ENCODE measurements around the gene RNPEPL1. TPM values are rescaled to one million over a fixed set of nuclear protein-coding genes. Genes with fewer than 3 reads are reported as not detected.

RNPEPL1 gene
- polyA plus RNA-seq, 2 of the 4 experiments (the other 2 are of a cell fraction): 9.2 to 26.3 TPM

DNA sequence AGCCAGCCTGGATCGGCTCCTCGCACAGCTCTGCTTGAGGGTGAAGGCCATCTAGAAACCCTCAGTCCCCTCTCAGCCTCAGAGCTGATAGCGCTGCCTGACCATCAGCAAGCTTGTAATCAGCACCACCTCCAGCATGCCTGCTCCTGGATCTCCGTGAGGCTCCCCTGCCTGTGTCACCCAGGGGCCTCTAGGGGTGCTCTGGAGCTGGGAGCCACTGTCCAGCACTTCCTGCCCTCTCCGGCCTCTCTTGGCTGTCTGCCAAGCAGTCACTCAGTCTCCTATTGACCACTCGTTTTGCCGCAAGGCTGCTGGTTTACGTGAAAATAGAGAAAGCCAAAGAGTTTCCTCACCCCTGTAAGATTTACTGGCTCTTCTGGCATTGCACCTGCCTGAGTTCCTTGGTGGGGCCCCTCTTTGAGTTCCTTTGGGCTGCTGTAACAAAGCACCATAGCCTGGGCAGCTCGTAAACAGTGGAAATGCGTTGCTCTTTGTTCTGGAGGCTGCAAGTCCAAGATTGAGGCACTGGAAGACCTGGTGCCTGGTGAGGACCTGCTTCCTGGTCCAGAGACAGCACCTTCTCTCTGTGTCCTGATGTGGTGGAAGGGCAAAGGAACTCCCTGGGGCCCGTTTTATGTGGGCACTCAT lies 36.1 kb downstream of the RNPEPL1 start:
- H3K4me2 ChIP-seq: no peak overlapping the region

More for the DNA sequence above, 36.1 kb downstream of the RNPEPL1 start:
- TF ChIP-seq NPAS2 (CRISPR knock-in tag; IDR thresholded peaks at IDR 0.05; ENCODE audit: borderline replicate concordance) (no peak), SREBF2 (IDR thresholded peaks at IDR 0.05) (no peak), FOXS1 (CRISPR knock-in tag; IDR thresholded peaks at IDR 0.05) (no peak), GATA3 (IDR thresholded peaks at IDR 0.05; ENCODE audit: borderline replicate concordance) (no peak), RAD21 (conservative IDR thresholded peaks at IDR 0.05 in 1 of 2, IDR thresholded peaks at IDR 0.05 in 1 of 2) (peak in 1 of 2 experiments; percentile 40; a peak in 2 of 5 replicates), HEYL (CRISPR knock-in tag; IDR thresholded peaks at IDR 0.05) (no peak), KDM1A (IDR thresholded peaks at IDR 0.05; ENCODE audit: low read depth) (no peak), EP300 (IDR thresholded peaks at IDR 0.05) (no peak), RFX5 (IDR thresholded peaks at IDR 0.05) (no peak), CBX2 (IDR thresholded peaks at IDR 0.05; ENCODE audit: borderline replicate concordance, low read depth) (no peak), E2F6 (IDR thresholded peaks at IDR 0.05; ENCODE audit: borderline replicate concordance, low read depth) (no peak), CBX8 (IDR thresholded peaks at IDR 0.05) (no peak), ZSCAN20 (CRISPR knock-in tag; IDR thresholded peaks at IDR 0.05) (no peak), JUNB (IDR thresholded peaks at IDR 0.05) (no peak), JUN (IDR thresholded peaks at IDR 0.05) (no peak), ZNF302 (CRISPR knock-in tag; IDR thresholded peaks at IDR 0.05) (no peak), TP53 (CRISPR knock-in tag; IDR thresholded peaks at IDR 0.05) (no peak), POLR2A (IDR thresholded peaks at IDR 0.05; ENCODE audit: low read length) (no peak), ZFP36 (IDR thresholded peaks at IDR 0.05; ENCODE audit: borderline replicate concordance, partially characterized antibody) (no peak), ESRRA (IDR thresholded peaks at IDR 0.05; ENCODE audit: borderline replicate concordance, low read length) (no peak)
- TF ChIP-seq, protein P1, sequence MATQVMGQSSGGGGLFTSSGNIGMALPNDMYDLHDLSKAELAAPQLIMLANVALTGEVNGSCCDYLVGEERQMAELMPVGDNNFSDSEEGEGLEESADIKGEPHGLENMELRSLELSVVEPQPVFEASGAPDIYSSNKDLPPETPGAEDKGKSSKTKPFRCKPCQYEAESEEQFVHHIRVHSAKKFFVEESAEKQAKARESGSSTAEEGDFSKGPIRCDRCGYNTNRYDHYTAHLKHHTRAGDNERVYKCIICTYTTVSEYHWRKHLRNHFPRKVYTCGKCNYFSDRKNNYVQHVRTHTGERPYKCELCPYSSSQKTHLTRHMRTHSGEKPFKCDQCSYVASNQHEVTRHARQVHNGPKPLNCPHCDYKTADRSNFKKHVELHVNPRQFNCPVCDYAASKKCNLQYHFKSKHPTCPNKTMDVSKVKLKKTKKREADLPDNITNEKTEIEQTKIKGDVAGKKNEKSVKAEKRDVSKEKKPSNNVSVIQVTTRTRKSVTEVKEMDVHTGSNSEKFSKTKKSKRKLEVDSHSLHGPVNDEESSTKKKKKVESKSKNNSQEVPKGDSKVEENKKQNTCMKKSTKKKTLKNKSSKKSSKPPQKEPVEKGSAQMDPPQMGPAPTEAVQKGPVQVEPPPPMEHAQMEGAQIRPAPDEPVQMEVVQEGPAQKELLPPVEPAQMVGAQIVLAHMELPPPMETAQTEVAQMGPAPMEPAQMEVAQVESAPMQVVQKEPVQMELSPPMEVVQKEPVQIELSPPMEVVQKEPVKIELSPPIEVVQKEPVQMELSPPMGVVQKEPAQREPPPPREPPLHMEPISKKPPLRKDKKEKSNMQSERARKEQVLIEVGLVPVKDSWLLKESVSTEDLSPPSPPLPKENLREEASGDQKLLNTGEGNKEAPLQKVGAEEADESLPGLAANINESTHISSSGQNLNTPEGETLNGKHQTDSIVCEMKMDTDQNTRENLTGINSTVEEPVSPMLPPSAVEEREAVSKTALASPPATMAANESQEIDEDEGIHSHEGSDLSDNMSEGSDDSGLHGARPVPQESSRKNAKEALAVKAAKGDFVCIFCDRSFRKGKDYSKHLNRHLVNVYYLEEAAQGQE (IDR thresholded peaks at IDR 0.05): peak; percentile 63
- TF ChIP-seq, protein P2, sequence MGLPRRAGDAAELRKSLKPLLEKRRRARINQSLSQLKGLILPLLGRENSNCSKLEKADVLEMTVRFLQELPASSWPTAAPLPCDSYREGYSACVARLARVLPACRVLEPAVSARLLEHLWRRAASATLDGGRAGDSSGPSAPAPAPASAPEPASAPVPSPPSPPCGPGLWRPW (IDR thresholded peaks at IDR 0.05): no peak
- TF ChIP-seq, protein P3, sequence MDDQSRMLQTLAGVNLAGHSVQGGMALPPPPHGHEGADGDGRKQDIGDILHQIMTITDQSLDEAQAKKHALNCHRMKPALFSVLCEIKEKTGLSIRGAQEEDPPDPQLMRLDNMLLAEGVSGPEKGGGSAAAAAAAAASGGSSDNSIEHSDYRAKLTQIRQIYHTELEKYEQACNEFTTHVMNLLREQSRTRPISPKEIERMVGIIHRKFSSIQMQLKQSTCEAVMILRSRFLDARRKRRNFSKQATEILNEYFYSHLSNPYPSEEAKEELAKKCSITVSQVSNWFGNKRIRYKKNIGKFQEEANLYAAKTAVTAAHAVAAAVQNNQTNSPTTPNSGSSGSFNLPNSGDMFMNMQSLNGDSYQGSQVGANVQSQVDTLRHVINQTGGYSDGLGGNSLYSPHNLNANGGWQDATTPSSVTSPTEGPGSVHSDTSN (IDR thresholded peaks at IDR 0.05): no peak
- TF ChIP-seq, protein P4, sequence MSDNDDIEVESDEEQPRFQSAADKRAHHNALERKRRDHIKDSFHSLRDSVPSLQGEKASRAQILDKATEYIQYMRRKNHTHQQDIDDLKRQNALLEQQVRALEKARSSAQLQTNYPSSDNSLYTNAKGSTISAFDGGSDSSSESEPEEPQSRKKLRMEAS (IDR thresholded peaks at IDR 0.05): no peak
- TF ChIP-seq, protein P5, sequence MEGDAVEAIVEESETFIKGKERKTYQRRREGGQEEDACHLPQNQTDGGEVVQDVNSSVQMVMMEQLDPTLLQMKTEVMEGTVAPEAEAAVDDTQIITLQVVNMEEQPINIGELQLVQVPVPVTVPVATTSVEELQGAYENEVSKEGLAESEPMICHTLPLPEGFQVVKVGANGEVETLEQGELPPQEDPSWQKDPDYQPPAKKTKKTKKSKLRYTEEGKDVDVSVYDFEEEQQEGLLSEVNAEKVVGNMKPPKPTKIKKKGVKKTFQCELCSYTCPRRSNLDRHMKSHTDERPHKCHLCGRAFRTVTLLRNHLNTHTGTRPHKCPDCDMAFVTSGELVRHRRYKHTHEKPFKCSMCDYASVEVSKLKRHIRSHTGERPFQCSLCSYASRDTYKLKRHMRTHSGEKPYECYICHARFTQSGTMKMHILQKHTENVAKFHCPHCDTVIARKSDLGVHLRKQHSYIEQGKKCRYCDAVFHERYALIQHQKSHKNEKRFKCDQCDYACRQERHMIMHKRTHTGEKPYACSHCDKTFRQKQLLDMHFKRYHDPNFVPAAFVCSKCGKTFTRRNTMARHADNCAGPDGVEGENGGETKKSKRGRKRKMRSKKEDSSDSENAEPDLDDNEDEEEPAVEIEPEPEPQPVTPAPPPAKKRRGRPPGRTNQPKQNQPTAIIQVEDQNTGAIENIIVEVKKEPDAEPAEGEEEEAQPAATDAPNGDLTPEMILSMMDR (IDR thresholded peaks at IDR 0.05): peak; percentile 26; the same call in 2 of the 3 replicates
- TF ChIP-seq, protein P6, sequence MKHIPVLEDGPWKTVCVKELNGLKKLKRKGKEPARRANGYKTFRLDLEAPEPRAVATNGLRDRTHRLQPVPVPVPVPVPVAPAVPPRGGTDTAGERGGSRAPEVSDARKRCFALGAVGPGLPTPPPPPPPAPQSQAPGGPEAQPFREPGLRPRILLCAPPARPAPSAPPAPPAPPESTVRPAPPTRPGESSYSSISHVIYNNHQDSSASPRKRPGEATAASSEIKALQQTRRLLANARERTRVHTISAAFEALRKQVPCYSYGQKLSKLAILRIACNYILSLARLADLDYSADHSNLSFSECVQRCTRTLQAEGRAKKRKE (CRISPR knock-in tag; IDR thresholded peaks at IDR 0.05; ENCODE audit: low read depth): no peak
- ATAC-seq: peak; percentile 73 to 92
- Histone ChIP-seq H3K4me1 (peaks cover 13% of the 10 kb centered on the region), H3K27ac (no peak overlapping the region), H3K9me3 (no peaks in the 10 kb centered on the region), H3K4me3 (no peak overlapping the region)
- FAIRE-seq: no peak
- DNase-seq (ENCODE audit: low read depth in 1 of 2, low spot score in 1 of 2): peak; percentile 65 to 68
- ChIA-PET CTCF (interaction anchor here (0.7 to 1.9 kb wide), 8 partner anchors 10 to 52 kb away, joined by 3 to 5 read pairs (median 3); no protein-coding TSS in a partner anchor), POLR2A (no interaction called here)
- 62% methylated on average over 10 of the region's 11 CpGs for WGBS (ENCODE audit: missing lambda C conversion rate)

Measured in A549 (cell line).